ENCODE results near the gene SLC7A6.

GRCh38 chr16:68246666-68247065 lies 17.7 kb upstream of the SLC7A6 start:
- no peak for TF ChIP-seq EZH2phosphoT487 (IDR thresholded peaks at IDR 0.05; ENCODE audit: insufficient read depth, low read depth)
- no peak for TF ChIP-seq EZH2 (IDR thresholded peaks at IDR 0.05; ENCODE audit: insufficient read depth, poor library complexity, severe bottlenecking)
